H9 (cell line): ENCODE data around the gene SCFD2. TPM values are rescaled to one million over a fixed set of nuclear protein-coding genes. Genes with fewer than 3 reads are reported as not detected.

ENCODE experiments used
- DNase-seq: peaks from one replicate; pipeline ENCODE4 v3.0.0-alpha.2; 2017
- H2AFZ ChIP-seq: one replicate; pipeline ENCODE4 v1.6.1; 2013; ENCODE audit warnings: mild to moderate bottlenecking, low read length, control low read depth, moderate library complexity
- H2AK5ac ChIP-seq: 2 replicates; pipeline ENCODE4 v1.6.1; 2013; ENCODE audit warnings: low read length, control low read depth, mixed read lengths; ENCODE audit not compliant: insufficient read length
- H2BK120ac ChIP-seq: one replicate; pipeline ENCODE4 v1.6.1; 2013; ENCODE audit warnings: low read depth, mild to moderate bottlenecking, low read length, control low read depth, inconsistent platforms; ENCODE audit not compliant: poor library complexity, severe bottlenecking
- H2BK12ac ChIP-seq: 2 replicates; pipeline ENCODE4 v1.6.1; 2013; ENCODE audit warnings: low read length, control low read depth, mixed read lengths, low read depth; ENCODE audit not compliant: insufficient read length
- H2BK15ac ChIP-seq: 2 replicates; pipeline ENCODE4 v1.6.1; 2013; ENCODE audit warnings: low read depth, low read length, control low read depth
- H2BK20ac ChIP-seq: one replicate; pipeline ENCODE4 v1.6.1; 2013; ENCODE audit warnings: low read depth, mild to moderate bottlenecking, low read length, control low read depth, inconsistent platforms; ENCODE audit not compliant: poor library complexity, severe bottlenecking
- H2BK5ac ChIP-seq: 2 replicates; pipeline ENCODE4 v1.6.1; 2013; ENCODE audit warnings: low read length, control low read depth, mixed read lengths; ENCODE audit not compliant: insufficient read length
- H3K14ac ChIP-seq: 2 replicates; pipeline ENCODE4 v1.6.1; 2013; ENCODE audit warnings: low read length, control low read depth; ENCODE audit not compliant: insufficient read depth
- H3K18ac ChIP-seq: 2 replicates; pipeline ENCODE4 v1.6.1; 2013; ENCODE audit warnings: low read depth, mild to moderate bottlenecking, mixed read lengths, low read length, control low read depth; ENCODE audit not compliant: insufficient read length
- H3K23ac ChIP-seq: 2 replicates; pipeline ENCODE4 v1.6.1; 2013; ENCODE audit warnings: low read length, control low read depth, mixed read lengths, low read depth; ENCODE audit not compliant: insufficient read length
- H3K23me2 ChIP-seq: 2 replicates; pipeline ENCODE4 v1.6.1; 2013; ENCODE audit warnings: low read depth, mild to moderate bottlenecking, mixed read lengths, low read length, control low read depth; ENCODE audit not compliant: insufficient read length, poor library complexity, severe bottlenecking
- H3K27ac ChIP-seq: 2 replicates; pipeline ENCODE4 v1.5.1; 2013; ENCODE audit warnings: low read length, control low read depth, mixed read lengths, low read depth; ENCODE audit not compliant: insufficient read length
- H3K27me3 ChIP-seq: 2 replicates; pipeline ENCODE4 v1.6.1; 2013; ENCODE audit warnings: low read length, control low read depth, inconsistent platforms; ENCODE audit not compliant: insufficient read depth
- H3K4ac ChIP-seq: 2 replicates; pipeline ENCODE4 v1.6.1; 2013; ENCODE audit warnings: low read depth, mild to moderate bottlenecking, control low read depth, inconsistent platforms, low read length, moderate library complexity
- H3K4me1 ChIP-seq: 2 replicates; pipeline ENCODE4 v1.6.1; 2013; ENCODE audit warnings: low read length, control low read depth, inconsistent platforms; ENCODE audit not compliant: insufficient read depth
- H3K4me2 ChIP-seq: 2 replicates; pipeline ENCODE4 v1.6.1; 2013; ENCODE audit warnings: low read length, control low read depth, mixed read lengths; ENCODE audit not compliant: insufficient read length, insufficient read depth
- H3K56ac ChIP-seq: 2 replicates; pipeline ENCODE4 v1.6.1; 2013; ENCODE audit warnings: low read depth, mild to moderate bottlenecking, mixed read lengths, low read length, control low read depth; ENCODE audit not compliant: insufficient read length
- H3K79me1 ChIP-seq: 2 replicates; pipeline ENCODE4 v1.6.1; 2013; ENCODE audit warnings: low read depth, mild to moderate bottlenecking, moderate library complexity, low read length, control low read depth, inconsistent platforms; ENCODE audit not compliant: insufficient read depth, poor library complexity, severe bottlenecking
- H3K79me2 ChIP-seq: 2 replicates; pipeline ENCODE4 v1.6.1; 2013; ENCODE audit warnings: low read length, control low read depth, inconsistent platforms; ENCODE audit not compliant: insufficient read depth
- H3K9ac ChIP-seq: 2 replicates; pipeline ENCODE4 v1.6.1; 2013; ENCODE audit warnings: low read length, control low read depth, mixed read lengths; ENCODE audit not compliant: insufficient read length; ENCODE audit errors: extremely low read depth
- H3K9me3 ChIP-seq: one replicate; pipeline ENCODE4 v1.6.1; 2013; ENCODE audit warnings: low read depth, low read length, inconsistent platforms; ENCODE audit not compliant: control insufficient read depth
- H3T11ph ChIP-seq: one replicate; pipeline ENCODE4 v1.6.1; 2013; ENCODE audit warnings: mild to moderate bottlenecking, low read length, control low read depth, inconsistent platforms
- H4K20me1 ChIP-seq: one replicate; pipeline ENCODE4 v1.6.1; 2013; ENCODE audit not compliant: control insufficient read depth, insufficient read length, insufficient read depth
- H4K5ac ChIP-seq: 2 replicates; pipeline ENCODE4 v1.6.1; 2013; ENCODE audit warnings: low read depth, mild to moderate bottlenecking, mixed read lengths, low read length, control low read depth; ENCODE audit not compliant: insufficient read length
- H4K8ac ChIP-seq: replicated peaks from 2 replicates; pipeline ENCODE4 v1.6.1; 2013; ENCODE audit warnings: low read length, control low read depth, mixed read lengths, low read depth; ENCODE audit not compliant: insufficient read length
- H4K91ac ChIP-seq: 2 replicates; pipeline ENCODE4 v1.6.1; 2013; ENCODE audit warnings: low read depth, mild to moderate bottlenecking, moderate library complexity, mixed read lengths, low read length, control low read depth; ENCODE audit not compliant: insufficient read length
- H3K27ac Mint-ChIP-seq, 3 experiments: 2 replicates in 2 of 3; 3 replicates in 1 of 3; pipeline ENCODE4 v1.8.0; 2020 to 2021; ENCODE audit warnings: mixed read lengths in 3 of 3, mild to moderate bottlenecking in 1 of 3, moderate library complexity in 1 of 3
- H3K27me3 Mint-ChIP-seq: 2 replicates; pipeline ENCODE4 v1.8.0; 2021; ENCODE audit warnings: low read depth, mild to moderate bottlenecking, moderate library complexity, mixed read lengths
- H3K36me3 Mint-ChIP-seq, 3 experiments: 2 replicates in 2 of 3; 3 replicates in 1 of 3; pipeline ENCODE4 v1.8.0; 2020 to 2021; ENCODE audit warnings: low read depth in 3 of 3, mixed read lengths in 3 of 3; ENCODE audit not compliant: insufficient read depth in 1 of 3
- H3K4me1 Mint-ChIP-seq, 2 experiments: 2 replicates each; pipeline ENCODE4 v1.8.0; 2020; ENCODE audit warnings: mixed read lengths in 2 of 2
- H3K4me3 Mint-ChIP-seq, 2 experiments: 2 replicates in 1 of 2; 3 replicates in 1 of 2; pipeline ENCODE4 v1.8.0; 2020 to 2021; ENCODE audit warnings: mild to moderate bottlenecking in 2 of 2, mixed read lengths in 2 of 2, moderate library complexity in 1 of 2
- H3K9me3 Mint-ChIP-seq, 2 experiments: 2 replicates in 1 of 2; 3 replicates in 1 of 2; pipeline ENCODE4 v1.8.0; 2020; ENCODE audit warnings: mild to moderate bottlenecking in 2 of 2, mixed read lengths in 2 of 2, moderate library complexity in 1 of 2
- CTCF ChIP-seq: fragments of 200-600 bp; sonication (generic); conservative IDR thresholded peaks from 3 replicates; pipeline ENCODE4 v1.8.0; 2021; ENCODE audit warnings: antibody characterized with exemption, mild to moderate bottlenecking
- WGBS: extraction: QIAGEN DNeasy Blood & Tissue Kit; methylation state at CpG from one replicate; pipeline ENCODE4 v1.1.7; 2013; ENCODE audit warnings: missing lambda C conversion rate, low lambda C conversion rate, mixed read lengths; ENCODE audit not compliant: insufficient read length; ENCODE audit errors: extremely low coverage; 5-methylcytosine and 5-hydroxymethylcytosine counted together
- total RNA-seq: library from RNA; stranded (reverse); gene quantifications from 2 replicates; pipeline ENCODE4 v1.2.1, GENCODE V29; 2021

SCFD2 gene
- total RNA-seq, 1 experiment from 2014 or later, result 10.1 TPM

GRCh38 chr4:53173576-53173975 is 192.3 kb downstream of the SCFD2 start:
- H3K9me3 Mint-ChIP-seq, result peaks cover 22 to 24% of the 10 kb centered on the region in 2 experiments
- no peaks in the 10 kb centered on the region for H3K4me1 Mint-ChIP-seq
- no peak overlapping the region for H3K4me3 Mint-ChIP-seq
- Histone ChIP-seq H3K23me2 (no peaks in the 10 kb centered on the region), H3K27me3 (no peaks in the 10 kb centered on the region), H2BK120ac (no peak overlapping the region), H2BK15ac (no peak overlapping the region), H3K9ac (no peak overlapping the region), H2BK12ac (no peak overlapping the region), H3K56ac (no peak overlapping the region), H2BK5ac (no peak overlapping the region), H4K20me1 (no peaks in the 10 kb centered on the region), H3K4me1 (no peaks in the 10 kb centered on the region), H3K4me2 (no peak overlapping the region), H2AK5ac (no peak overlapping the region), H2BK20ac (no peak overlapping the region), H3T11ph (no peak overlapping the region), H4K5ac (no peak overlapping the region), H3K9me3 (peaks cover 7% of the 10 kb centered on the region), H3K79me2 (no peaks in the 10 kb centered on the region), H3K27ac (no peak overlapping the region), H2AFZ (no peak overlapping the region), H3K18ac (no peak overlapping the region), H3K23ac (no peak overlapping the region), H3K14ac (no peak overlapping the region), H4K8ac (no peak overlapping the region), H3K4ac (no peak overlapping the region), H3K79me1 (no peaks in the 10 kb centered on the region), H4K91ac (no peak overlapping the region)
- H3K27me3 Mint-ChIP-seq, result no peaks in the 10 kb centered on the region
- no peak for TF ChIP-seq CTCF
- WGBS, result 100% methylated on average over 1 of the region's 1 CpG
- peaks cover 5 to 18% (median 16%) of the 10 kb centered on the region in 3 experiments for H3K36me3 Mint-ChIP-seq
- no peak overlapping the region for H3K27ac Mint-ChIP-seq
- DNase-seq, result no peak
